Hepatocyte (in vitro differentiated cells): Measurements from ENCODE around the gene SEPTIN8. TPM values are rescaled to one million over a fixed set of nuclear protein-coding genes. Genes with fewer than 3 reads are reported as not detected.

Experiments used
- DNase-seq: peaks from one replicate; pipeline ENCODE4 v3.0.0-alpha.2; 2016; ENCODE audit warnings: low spot score
- H2AFZ ChIP-seq: fragments of 200-600 bp; sonication (generic); 2 replicates; pipeline ENCODE4 v1.6.0; 2016; ENCODE audit warnings: antibody characterized with exemption, mild to moderate bottlenecking
- H3K27ac ChIP-seq: fragments of 200-600 bp; sonication (generic); 2 replicates; pipeline ENCODE4 v1.5.1; 2016; ENCODE audit warnings: mild to moderate bottlenecking
- H3K27me3 ChIP-seq: fragments of 200-600 bp; sonication (generic); 2 replicates; pipeline ENCODE4 v1.6.1; 2016
- H3K36me3 ChIP-seq: fragments of 200-600 bp; sonication (generic); replicated peaks from 2 replicates; pipeline ENCODE4 v1.5.1; 2016; ENCODE audit warnings: low read depth; ENCODE audit not compliant: insufficient read depth
- H3K4me1 ChIP-seq: fragments of 200-600 bp; sonication (generic); 2 replicates; pipeline ENCODE4 v1.5.1; 2016; ENCODE audit warnings: mild to moderate bottlenecking, moderate library complexity; ENCODE audit not compliant: insufficient read depth
- H3K4me2 ChIP-seq: fragments of 200-600 bp; sonication (generic); 2 replicates; pipeline ENCODE4 v1.6.0; 2016
- H3K4me3 ChIP-seq: fragments of 200-600 bp; sonication (generic); 2 replicates; pipeline ENCODE4 v1.5.1; 2016; ENCODE audit warnings: mild to moderate bottlenecking
- H3K79me2 ChIP-seq: fragments of 200-600 bp; sonication (generic); 2 replicates; pipeline ENCODE4 v1.6.0; 2017; ENCODE audit warnings: mild to moderate bottlenecking
- H3K9me2 ChIP-seq: fragments of 200-600 bp; sonication (generic); replicated peaks from 2 replicates; pipeline ENCODE4 v1.6.0; 2017; ENCODE audit warnings: mild to moderate bottlenecking; ENCODE audit not compliant: insufficient read depth
- H3K9me3 ChIP-seq: fragments of 200-600 bp; sonication (generic); 2 replicates; pipeline ENCODE4 v1.5.1; 2016; ENCODE audit warnings: low read depth, mild to moderate bottlenecking
- H4K20me1 ChIP-seq: fragments of 200-600 bp; sonication (generic); 2 replicates; pipeline ENCODE4 v1.6.0; 2016; ENCODE audit warnings: mild to moderate bottlenecking; ENCODE audit not compliant: insufficient read depth, poor library complexity, severe bottlenecking
- CTCF ChIP-seq: fragments of 200-600 bp; sonication (generic); IDR thresholded peaks from 2 replicates; pipeline ENCODE4 v1.5.1; 2016; ENCODE audit warnings: antibody characterized with exemption, mild to moderate bottlenecking; ENCODE audit not compliant: poor library complexity
- EZH2 ChIP-seq: fragments of 200-600 bp; sonication (generic); IDR thresholded peaks from 2 replicates; pipeline ENCODE4 v1.6.1; 2016; ENCODE audit warnings: antibody characterized with exemption, mild to moderate bottlenecking, borderline replicate concordance
- EZH2phosphoT487 ChIP-seq: fragments of 200-600 bp; sonication (generic); IDR thresholded peaks from one replicate; pipeline ENCODE4 v1.6.1; 2018; ENCODE audit warnings: antibody characterized with exemption, mild to moderate bottlenecking, low read depth, moderate library complexity; ENCODE audit not compliant: unreplicated experiment, severe bottlenecking
- WGBS: methylation state at CpG from one replicate; pipeline ENCODE4 v1.1.6; 2016; ENCODE audit warnings: low lambda C conversion rate; ENCODE audit errors: missing lambda C conversion rate; 5-methylcytosine and 5-hydroxymethylcytosine counted together
- polyA plus RNA-seq: library from polyadenylated mRNA; unstranded; fragments of >200 nt; fragmentation: Nextera tagmentation; extraction: Ambion mirVana; gene quantifications from 2 replicates; pipeline ENCODE4 v1.2.1, GENCODE V29; 2016
- total RNA-seq: library from RNA; depleted of rRNA; stranded (reverse); fragments of >200 nt; gene quantifications from 2 replicates; pipeline ENCODE4 v1.2.3, GENCODE V29; 2014

The SEPTIN8 gene
- total and polyA plus RNA-seq, 2 experiments from 2014 or later: 18.7 to 41.9 TPM

DNA sequence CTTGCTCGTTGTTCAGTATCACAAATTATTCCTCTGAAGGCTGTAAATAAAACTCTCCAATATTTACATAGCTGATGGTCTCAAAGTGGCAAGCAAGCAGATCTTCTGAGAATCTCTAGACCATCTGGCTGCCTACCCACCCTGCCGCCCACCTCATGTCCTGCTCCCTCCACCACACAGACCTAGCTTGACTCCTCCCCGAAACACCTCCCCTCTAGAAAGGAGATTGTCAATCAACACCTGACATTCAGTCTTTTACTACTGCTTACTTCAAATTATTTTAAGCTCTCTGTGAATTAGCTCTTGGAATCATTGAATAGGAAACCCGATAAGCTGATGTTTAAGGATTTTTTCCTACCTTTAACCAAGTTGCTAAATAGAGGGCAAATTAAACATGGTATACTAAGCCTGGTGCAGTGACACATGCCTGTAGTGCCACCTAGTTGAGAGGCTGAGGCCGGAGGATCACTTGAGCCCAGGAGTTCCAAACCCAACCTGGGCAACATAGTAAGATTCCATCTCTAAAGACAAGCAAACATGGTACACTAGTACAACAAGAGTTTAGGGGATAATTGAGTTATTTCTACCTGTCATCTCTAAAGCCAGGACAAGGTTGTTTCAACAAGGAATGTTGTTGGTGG, 25.1 kb upstream of the SEPTIN8 start:
- WGBS: 90% methylated on average over 5 of the region's 5 CpGs
- Histone ChIP-seq H3K9me2 (no peaks in the 10 kb centered on the region), H4K20me1 (no peaks in the 10 kb centered on the region), H3K36me3 (no peaks in the 10 kb centered on the region), H3K4me3 (no peak overlapping the region), H3K4me2 (no peak overlapping the region), H3K79me2 (no peaks in the 10 kb centered on the region), H3K27me3 (no peaks in the 10 kb centered on the region), H2AFZ (no peak overlapping the region), H3K27ac (no peak overlapping the region), H3K9me3 (no peaks in the 10 kb centered on the region), H3K4me1 (peaks cover 8% of the 10 kb centered on the region)
- no peak for DNase-seq
- TF ChIP-seq CTCF (no peak), EZH2 (no peak), EZH2phosphoT487 (no peak)

DNA sequence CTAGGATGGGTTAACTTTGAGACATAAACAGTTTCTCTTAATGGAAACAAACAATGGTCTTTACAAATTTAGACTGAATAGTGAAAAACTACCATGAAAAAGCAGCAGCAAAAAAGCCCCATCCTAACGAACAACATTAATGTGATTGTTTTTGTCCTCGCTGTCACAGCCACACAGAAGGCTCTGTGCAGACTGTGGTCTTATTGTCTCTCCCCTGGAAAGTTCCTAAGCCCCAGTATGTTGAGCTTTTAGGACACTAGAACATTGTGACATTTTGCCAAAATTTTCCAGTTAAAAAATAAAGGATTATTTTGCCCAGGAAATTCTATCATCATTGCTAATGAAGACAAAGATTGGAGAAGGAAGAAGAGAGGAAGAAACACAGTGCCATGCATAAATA, 23.5 kb upstream of the SEPTIN8 start:
- Histone ChIP-seq H3K9me2 (no peaks in the 10 kb centered on the region), H4K20me1 (no peaks in the 10 kb centered on the region), H3K27me3 (no peaks in the 10 kb centered on the region), H2AFZ (peak overlapping the region; percentile 3), H3K79me2 (no peaks in the 10 kb centered on the region), H3K4me3 (no peak overlapping the region), H3K36me3 (no peaks in the 10 kb centered on the region), H3K9me3 (no peaks in the 10 kb centered on the region), H3K4me2 (no peak overlapping the region), H3K27ac (no peak overlapping the region), H3K4me1 (no peaks in the 10 kb centered on the region)
- TF ChIP-seq EZH2: no peak
- no peak for TF ChIP-seq CTCF
- no peak for TF ChIP-seq EZH2phosphoT487
- no peak for DNase-seq
- whole genome bisulfite sequencing: 84% methylated on average over 2 of the region's 2 CpGs

- WGBS: 58% methylated on average over 2 of the region's 2 CpGs
- H2AFZ ChIP-seq: no peak overlapping the region
These were observed 22.4 kb upstream of the SEPTIN8 start for GRCh38 chr5:132799392-132799791.

More at GRCh38 chr5:132799392-132799791, 22.4 kb upstream of the SEPTIN8 start:
- H3K4me2 ChIP-seq: no peak overlapping the region
- no peak for DNase-seq
- H3K9me3 ChIP-seq: no peaks in the 10 kb centered on the region
- no peaks in the 10 kb centered on the region for H4K20me1 ChIP-seq
- no peak for TF ChIP-seq CTCF
- no peak for TF ChIP-seq EZH2
- TF ChIP-seq EZH2phosphoT487: no peak
- H3K27me3 ChIP-seq: no peaks in the 10 kb centered on the region
- no peak overlapping the region for H3K27ac ChIP-seq
- H3K4me1 ChIP-seq: no peaks in the 10 kb centered on the region
- no peaks in the 10 kb centered on the region for H3K9me2 ChIP-seq
- no peak overlapping the region for H3K4me3 ChIP-seq
- no peaks in the 10 kb centered on the region for H3K36me3 ChIP-seq
- no peaks in the 10 kb centered on the region for H3K79me2 ChIP-seq
